CD14-positive monocyte (primary cell): ENCODE data around the gene FMO5. TPM values are rescaled to one million over a fixed set of nuclear protein-coding genes. Genes with fewer than 3 reads are reported as not detected.

Experiments used
- DNase-seq, 3 donors: peaks; one replicate each; pipeline ENCODE4 v3.0.0-alpha.2; 2011 to 2022
- H2AFZ ChIP-seq: 2 replicates; pipeline ENCODE4 v1.6.0; 2012; ENCODE audit warnings: mild to moderate bottlenecking, low read depth, low read length, inconsistent platforms; ENCODE audit not compliant: insufficient read depth, poor library complexity, severe bottlenecking
- H3K27ac ChIP-seq, 2 donors: 1 replicate in 1 of 2; 2 replicates in 1 of 2; pipeline ENCODE4 v1.5.1; 2012 to 2013; ENCODE audit warnings: low read length in 2 of 2, control low read depth in 1 of 2, inconsistent platforms in 1 of 2, low read depth in 1 of 2, mild to moderate bottlenecking in 1 of 2
- H3K27me3 ChIP-seq, 2 donors: one replicate each; pipeline versions ENCODE4 v1.6.0 to v1.6.1; 2011 to 2013; ENCODE audit warnings: low read length in 2 of 2; ENCODE audit not compliant: control insufficient read depth in 2 of 2, insufficient read depth in 2 of 2
- H3K36me3 ChIP-seq, 2 donors: replicated peaks in 1 of 2; 1 replicate in 1 of 2; 2 replicates in 1 of 2; pipeline versions ENCODE4 v1.5.1 to v1.6.1; 2012 to 2013; ENCODE audit warnings: low read length in 2 of 2, control low read depth in 1 of 2, inconsistent platforms in 1 of 2, mild to moderate bottlenecking in 1 of 2; ENCODE audit not compliant: insufficient read depth in 2 of 2, control insufficient read depth in 1 of 2
- H3K4me1 ChIP-seq, 2 donors: 1 replicate in 1 of 2; 2 replicates in 1 of 2; pipeline versions ENCODE4 v1.5.1 to v1.6.1; 2012 to 2013; ENCODE audit warnings: low read length in 2 of 2, control low read depth in 1 of 2, inconsistent platforms in 1 of 2, mild to moderate bottlenecking in 1 of 2, moderate library complexity in 1 of 2; ENCODE audit not compliant: insufficient read depth in 2 of 2, control insufficient read depth in 1 of 2
- H3K4me2 ChIP-seq: replicated peaks from 2 replicates; pipeline ENCODE3; 2012; ENCODE audit warnings: low read length, moderate library complexity, mild to moderate bottlenecking; ENCODE audit not compliant: poor library complexity, severe bottlenecking; ENCODE audit errors: extremely low read depth
- H3K4me3 ChIP-seq, 3 experiments: fragments of 200-600 bp in 1 of 3; sonication (generic) in 1 of 3; replicated peaks in 1 of 3; 1 replicate in 2 of 3; 2 replicates in 1 of 3; pipeline ENCODE4 v1.5.1; 2011 to 2013; ENCODE audit warnings: low read length in 3 of 3, mild to moderate bottlenecking in 3 of 3, control low read depth in 2 of 3, low read depth in 2 of 3, inconsistent platforms in 1 of 3, moderate library complexity in 1 of 3
- H3K79me2 ChIP-seq: 2 replicates; pipeline ENCODE4 v1.6.0; 2012; ENCODE audit warnings: mild to moderate bottlenecking, control low read depth, inconsistent platforms, low read length, moderate library complexity; ENCODE audit not compliant: insufficient read depth
- H3K9ac ChIP-seq: 2 replicates; pipeline ENCODE4 v1.6.0; 2017; ENCODE audit warnings: low read length, mild to moderate bottlenecking; ENCODE audit not compliant: insufficient read depth, poor library complexity, severe bottlenecking
- H3K9me3 ChIP-seq, 2 donors: replicated peaks in 1 of 2; 1 replicate in 1 of 2; 2 replicates in 1 of 2; pipeline versions ENCODE4 v1.5.1 to v1.6.1; 2012 to 2013; ENCODE audit warnings: low read length in 2 of 2, control low read depth in 1 of 2; ENCODE audit not compliant: control insufficient read depth in 1 of 2, insufficient read depth in 1 of 2
- H4K20me1 ChIP-seq: 2 replicates; pipeline ENCODE4 v1.6.0; 2012; ENCODE audit warnings: mild to moderate bottlenecking, low read length, control low read depth, moderate library complexity; ENCODE audit not compliant: insufficient read depth
- H3K27ac Mint-ChIP-seq, 7 donors: one replicate each; pipeline ENCODE4 v1.8.0; 2020; ENCODE audit warnings: mild to moderate bottlenecking in 7 of 7, mixed read lengths in 7 of 7, moderate library complexity in 6 of 7, inconsistent platforms in 2 of 7
- H3K27me3 Mint-ChIP-seq, 3 donors: one replicate each; pipeline ENCODE4 v1.8.0; 2021 to 2022; ENCODE audit warnings: low read depth in 3 of 3, mild to moderate bottlenecking in 3 of 3, mixed read lengths in 3 of 3, moderate library complexity in 3 of 3, inconsistent platforms in 1 of 3
- H3K36me3 Mint-ChIP-seq, 2 donors: one replicate each; pipeline ENCODE4 v1.8.0; 2020; ENCODE audit warnings: mixed read lengths in 2 of 2, inconsistent platforms in 1 of 2, mild to moderate bottlenecking in 1 of 2
- H3K4me1 Mint-ChIP-seq: one replicate; pipeline ENCODE4 v1.8.0; 2020; ENCODE audit warnings: mild to moderate bottlenecking, mixed read lengths
- H3K4me3 Mint-ChIP-seq, 2 donors: one replicate each; pipeline ENCODE4 v1.8.0; 2020; ENCODE audit warnings: mild to moderate bottlenecking in 2 of 2, mixed read lengths in 2 of 2, moderate library complexity in 1 of 2
- H3K9me3 Mint-ChIP-seq, 7 donors: one replicate each; pipeline ENCODE4 v1.8.0; 2020 to 2022; ENCODE audit warnings: mixed read lengths in 7 of 7, mild to moderate bottlenecking in 6 of 7, moderate library complexity in 6 of 7, inconsistent platforms in 2 of 7
- WGBS: methylation state at CpG from one replicate; pipeline ENCODE4 v1.1.5; 2013; ENCODE audit warnings: missing lambda C conversion rate; ENCODE audit not compliant: insufficient coverage; 5-methylcytosine and 5-hydroxymethylcytosine counted together
- intact Hi-C, 2 donors: fragments of 100-400 bp; cut with micrococcal nuclease; formaldehyde crosslinking; loops; one replicate each; pipeline versions ENCODE4 v1.15.0 to v1.15.1; 2023
- polyA plus RNA-seq, 3 donors: library from polyadenylated mRNA; depleted of rRNA in 1 of 3; unstranded in 2 of 3; stranded (reverse) in 1 of 3; fragments of 300-500 nt in 2 of 3; fragments of >200 nt in 1 of 3; fragmentation: Illumina TruSeq in 2 of 3; gene quantifications; 1 replicate in 2 of 3; 2 replicates in 1 of 3; pipeline ENCODE4 v1.2.3, GENCODE V29; 2012 to 2021
- TF ChIP-seq, protein P1 (sequence below): fragments of 200-600 bp; IDR thresholded peaks from one replicate; pipeline ENCODE4 v1.8.0; 2022; ENCODE audit warnings: antibody characterized with exemption, mild to moderate bottlenecking

FMO5 gene
- polyA plus RNA-seq, 3 donors, result 16.8 to 20.0 (median 18.0) TPM

DNA sequence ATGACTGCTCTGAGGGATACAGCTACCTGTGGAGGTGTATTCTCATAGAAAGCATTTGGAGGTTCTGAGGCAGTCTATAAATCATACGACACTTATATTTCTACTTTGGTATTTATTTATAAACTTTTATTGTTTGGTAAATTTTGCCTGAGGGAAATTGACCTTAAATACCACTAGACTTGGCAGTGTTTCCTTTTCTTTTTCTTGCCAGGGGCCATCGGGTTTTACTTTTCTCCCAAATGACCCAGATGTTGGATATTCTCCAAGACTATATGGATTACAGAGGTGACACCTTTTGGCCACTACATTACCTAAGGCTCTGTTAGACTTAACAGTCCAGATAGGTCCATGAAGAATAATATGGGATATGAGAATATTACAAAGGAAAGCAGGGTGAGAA is 45.6 kb upstream of the FMO5 start:
- Histone ChIP-seq H3K4me1 (no peaks in the 10 kb centered on the region), H3K9me3 (no peaks in the 10 kb centered on the region), H3K4me2 (no peak overlapping the region), H3K79me2 (no peaks in the 10 kb centered on the region), H3K9ac (no peak overlapping the region), H2AFZ (no peak overlapping the region), H4K20me1 (no peaks in the 10 kb centered on the region), H3K4me3 (no peak overlapping the region), H3K36me3 (peaks cover 75 to 95% of the 10 kb centered on the region in 2 donors), H3K27ac (no peak overlapping the region), H3K27me3 (no peaks in the 10 kb centered on the region)
- H3K9me3 Mint-ChIP-seq, result no peaks in the 10 kb centered on the region
- no CpG with 5 or more reads among the region's 2 CpGs for WGBS
- TF ChIP-seq, protein P1, sequence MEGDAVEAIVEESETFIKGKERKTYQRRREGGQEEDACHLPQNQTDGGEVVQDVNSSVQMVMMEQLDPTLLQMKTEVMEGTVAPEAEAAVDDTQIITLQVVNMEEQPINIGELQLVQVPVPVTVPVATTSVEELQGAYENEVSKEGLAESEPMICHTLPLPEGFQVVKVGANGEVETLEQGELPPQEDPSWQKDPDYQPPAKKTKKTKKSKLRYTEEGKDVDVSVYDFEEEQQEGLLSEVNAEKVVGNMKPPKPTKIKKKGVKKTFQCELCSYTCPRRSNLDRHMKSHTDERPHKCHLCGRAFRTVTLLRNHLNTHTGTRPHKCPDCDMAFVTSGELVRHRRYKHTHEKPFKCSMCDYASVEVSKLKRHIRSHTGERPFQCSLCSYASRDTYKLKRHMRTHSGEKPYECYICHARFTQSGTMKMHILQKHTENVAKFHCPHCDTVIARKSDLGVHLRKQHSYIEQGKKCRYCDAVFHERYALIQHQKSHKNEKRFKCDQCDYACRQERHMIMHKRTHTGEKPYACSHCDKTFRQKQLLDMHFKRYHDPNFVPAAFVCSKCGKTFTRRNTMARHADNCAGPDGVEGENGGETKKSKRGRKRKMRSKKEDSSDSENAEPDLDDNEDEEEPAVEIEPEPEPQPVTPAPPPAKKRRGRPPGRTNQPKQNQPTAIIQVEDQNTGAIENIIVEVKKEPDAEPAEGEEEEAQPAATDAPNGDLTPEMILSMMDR, result no peak
- intact Hi-C loops, result loop anchor here (10.0 kb wide), 2 partner anchors 354 to 624 kb away; no protein-coding TSS in a partner anchor
- no peak for DNase-seq
- no peak overlapping the region for H3K27ac Mint-ChIP-seq
- peaks cover 68 to 71% of the 10 kb centered on the region in 2 donors for H3K36me3 Mint-ChIP-seq
- peaks cover 0 to 1% (median 0%) of the 10 kb centered on the region in 3 donors for H3K27me3 Mint-ChIP-seq
- no peaks in the 10 kb centered on the region for H3K4me1 Mint-ChIP-seq
- H3K4me3 Mint-ChIP-seq, result no peak overlapping the region

DNA sequence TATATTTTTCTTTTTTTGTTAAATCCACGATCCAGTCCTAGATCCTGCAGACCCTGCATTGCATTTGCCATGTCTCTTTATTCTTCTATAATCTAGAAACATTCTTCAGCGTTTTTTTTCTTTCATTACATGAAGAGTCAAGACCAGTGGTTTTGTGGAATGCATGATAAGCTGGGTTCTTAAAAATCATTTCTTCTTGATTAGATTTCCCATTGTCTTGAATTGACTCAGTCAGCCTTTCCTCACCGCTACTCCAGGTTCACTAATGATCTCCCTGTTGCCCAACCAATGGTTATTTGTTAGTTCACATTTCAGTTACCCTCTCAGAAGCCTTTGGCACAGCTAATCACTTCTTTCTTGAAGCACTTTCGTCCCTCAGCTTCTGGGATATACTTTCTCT is 42.6 kb upstream of the FMO5 start:
- no peak overlapping the region for H3K27ac Mint-ChIP-seq
- H3K36me3 ChIP-seq, result peaks cover 80 to 98% of the 10 kb centered on the region in 2 donors
- peaks cover 80 to 94% of the 10 kb centered on the region in 2 donors for H3K36me3 Mint-ChIP-seq
- no peaks in the 10 kb centered on the region for H3K27me3 ChIP-seq
- no peaks in the 10 kb centered on the region for H3K79me2 ChIP-seq
- H3K9me3 Mint-ChIP-seq, result no peaks in the 10 kb centered on the region
- H3K4me3 ChIP-seq, result no peak overlapping the region
- no peaks in the 10 kb centered on the region for H3K4me1 ChIP-seq
- TF ChIP-seq, protein P1, result no peak
- H2AFZ ChIP-seq, result no peak overlapping the region
- DNase-seq, result no peak
- H3K4me2 ChIP-seq, result no peak overlapping the region
- H3K4me3 Mint-ChIP-seq, result no peak overlapping the region
- H3K9me3 ChIP-seq, result no peaks in the 10 kb centered on the region
- H4K20me1 ChIP-seq, result no peaks in the 10 kb centered on the region
- no peak overlapping the region for H3K27ac ChIP-seq
- no peaks in the 10 kb centered on the region for H3K4me1 Mint-ChIP-seq
- peaks cover 0 to 3% (median 0%) of the 10 kb centered on the region in 3 donors for H3K27me3 Mint-ChIP-seq
- intact Hi-C loops, result no loop called here
- WGBS, result 92% methylated on average over 2 of the region's 4 CpGs
- no peak overlapping the region for H3K9ac ChIP-seq
